Measurements from ENCODE around the gene SPANXC.
A peak's percentile ranks its signal among the peaks of the same experiment; 100 is the strongest.
"Not testable (repeated sequence)": the region's sequence is repeated elsewhere in the genome, so short reads cannot be mapped to it uniquely, and the experiment has no call there.

SPANXC gene, protein sequence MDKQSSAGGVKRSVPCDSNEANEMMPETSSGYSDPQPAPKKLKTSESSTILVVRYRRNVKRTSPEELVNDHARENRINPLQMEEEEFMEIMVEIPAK

DNA sequence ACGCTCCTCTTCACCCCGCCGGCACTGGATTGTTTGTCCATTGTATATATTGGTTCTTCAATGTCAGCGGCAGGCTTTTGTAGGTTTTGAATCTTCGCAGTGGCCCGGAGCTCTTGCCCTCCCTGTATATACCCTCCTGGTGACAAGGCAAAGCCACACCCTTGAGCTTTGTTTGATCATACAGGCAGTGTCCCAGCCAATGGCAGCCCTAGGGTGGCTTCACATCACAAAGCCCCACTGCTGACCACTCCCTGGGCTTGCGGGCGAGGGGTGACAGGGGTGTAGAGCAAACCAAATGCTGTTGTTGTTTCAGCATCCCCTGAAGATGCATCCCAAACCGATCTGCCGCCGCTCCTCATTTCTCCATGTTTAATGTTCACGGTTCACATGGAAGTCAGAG, at the start of gene SPANXC:
Gene SPANXC (minus strand): TSS at position 101 of the 400 bp plus-strand sequence. CDS start 60 bp downstream, at position 41.
- DNase-seq (ENCODE audit: low read depth in 1 of 2, low spot score in 1 of 2), result not testable (repeated sequence)

DNA sequence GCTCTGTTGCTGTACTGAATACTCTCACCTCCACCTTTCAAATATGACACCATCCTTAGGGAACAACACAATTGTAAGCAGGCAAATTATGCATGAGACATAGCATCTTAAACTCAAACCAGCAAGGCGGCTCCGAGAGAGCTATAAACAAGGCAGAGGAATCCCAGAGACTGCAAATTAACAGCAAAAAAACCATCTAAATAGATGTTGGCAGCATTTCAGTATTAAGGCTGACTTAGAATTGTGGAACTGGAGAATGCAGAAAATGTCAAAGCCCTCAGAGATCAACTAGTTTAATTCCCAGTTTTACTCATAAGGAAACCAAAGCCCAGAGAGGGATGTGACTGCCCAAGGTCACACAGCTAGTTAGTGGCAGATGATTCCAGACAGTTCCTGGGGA, 37.2 kb upstream of the SPANXC start:
- TF ChIP-seq JUND (IDR thresholded peaks at IDR 0.05; ENCODE audit: low read depth), result no peak
- in situ Hi-C loops (cut with HindIII; ENCODE audit: low pct_unique_long_range_greater_than_20kb, low sequenced_read_pairs), result no loop called here
- DNase-seq (ENCODE audit: low read depth in 1 of 2, low spot score in 1 of 2), result no peak

More for the DNA sequence above, at the start of gene SPANXC:
- in situ Hi-C loops (cut with HindIII; ENCODE audit: low pct_unique_long_range_greater_than_20kb, low sequenced_read_pairs), result not testable (repeated sequence)

DNA sequence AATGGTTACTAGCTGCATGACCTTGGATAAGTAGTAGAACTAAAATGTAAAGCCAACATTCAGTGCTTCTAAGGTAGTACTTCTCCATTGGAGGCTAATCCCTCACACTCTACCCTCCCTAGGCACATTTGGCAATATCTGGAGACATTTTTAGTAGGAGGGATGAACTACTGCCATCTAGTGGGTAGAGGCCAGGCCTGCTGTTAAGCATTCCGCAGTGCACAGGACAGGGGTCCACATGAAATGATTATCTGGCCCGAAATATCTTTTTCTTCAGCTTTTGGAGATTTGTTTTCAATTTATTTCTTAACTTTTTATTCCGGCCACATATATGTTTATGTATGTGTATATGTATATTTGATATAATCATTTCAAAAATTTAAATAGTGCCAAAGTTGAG, 36.0 kb upstream of the SPANXC start:
- TF ChIP-seq JUND (IDR thresholded peaks at IDR 0.05; ENCODE audit: low read depth), result no peak
- in situ Hi-C loops (cut with HindIII; ENCODE audit: low pct_unique_long_range_greater_than_20kb, low sequenced_read_pairs), result no loop called here
- peak; percentile 0 to 44 for DNase-seq (ENCODE audit: low read depth in 1 of 2, low spot score in 1 of 2)

DNA sequence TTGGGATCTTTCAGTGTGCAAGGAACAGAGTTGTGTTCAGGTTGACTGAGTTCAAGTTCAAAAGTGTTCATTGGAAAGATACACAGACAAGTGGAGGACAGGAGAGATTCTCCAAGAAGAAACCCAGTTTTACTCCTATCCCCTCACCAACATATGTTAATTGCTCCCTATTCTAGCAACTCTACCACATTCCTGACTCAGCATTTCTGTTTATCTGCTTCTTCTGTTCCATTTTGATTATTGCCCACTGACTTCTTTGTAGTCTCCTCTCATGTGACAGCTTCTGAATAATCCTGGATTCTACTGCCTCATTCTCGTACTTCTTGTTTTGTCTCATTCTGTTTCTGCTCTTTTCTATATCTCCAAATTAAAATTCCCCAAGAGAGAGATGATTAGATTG, 15.8 kb upstream of the SPANXC start:
- no peak for DNase-seq (ENCODE audit: low read depth in 1 of 2, low spot score in 1 of 2)
- in situ Hi-C loops (cut with HindIII; ENCODE audit: low pct_unique_long_range_greater_than_20kb, low sequenced_read_pairs), result no loop called here
- no peak for TF ChIP-seq JUND (IDR thresholded peaks at IDR 0.05; ENCODE audit: low read depth)

DNA sequence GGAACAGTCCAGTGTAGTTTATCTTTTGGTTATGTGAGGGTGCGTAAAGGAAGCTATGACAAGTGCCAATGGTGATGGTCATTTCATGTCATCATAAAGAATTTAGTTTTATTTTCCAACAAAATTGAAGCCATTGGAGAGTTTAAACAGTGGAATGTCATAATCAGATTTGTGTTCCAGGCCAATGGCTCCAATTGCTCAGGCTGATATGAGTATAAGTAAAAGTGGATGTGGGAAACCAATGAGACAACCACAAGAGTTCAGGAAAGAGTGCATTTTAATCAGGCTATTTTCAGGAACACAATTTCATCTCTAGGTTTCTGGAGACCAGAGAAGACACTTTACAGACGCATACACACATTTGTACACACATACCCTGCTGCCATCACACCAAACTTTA, 20.7 kb downstream of the SPANXC start:
- no peak for TF ChIP-seq JUND (IDR thresholded peaks at IDR 0.05; ENCODE audit: low read depth)
- no peak for DNase-seq (ENCODE audit: low read depth in 1 of 2, low spot score in 1 of 2)
- in situ Hi-C loops (cut with HindIII; ENCODE audit: low pct_unique_long_range_greater_than_20kb, low sequenced_read_pairs), result no loop called here

DNA sequence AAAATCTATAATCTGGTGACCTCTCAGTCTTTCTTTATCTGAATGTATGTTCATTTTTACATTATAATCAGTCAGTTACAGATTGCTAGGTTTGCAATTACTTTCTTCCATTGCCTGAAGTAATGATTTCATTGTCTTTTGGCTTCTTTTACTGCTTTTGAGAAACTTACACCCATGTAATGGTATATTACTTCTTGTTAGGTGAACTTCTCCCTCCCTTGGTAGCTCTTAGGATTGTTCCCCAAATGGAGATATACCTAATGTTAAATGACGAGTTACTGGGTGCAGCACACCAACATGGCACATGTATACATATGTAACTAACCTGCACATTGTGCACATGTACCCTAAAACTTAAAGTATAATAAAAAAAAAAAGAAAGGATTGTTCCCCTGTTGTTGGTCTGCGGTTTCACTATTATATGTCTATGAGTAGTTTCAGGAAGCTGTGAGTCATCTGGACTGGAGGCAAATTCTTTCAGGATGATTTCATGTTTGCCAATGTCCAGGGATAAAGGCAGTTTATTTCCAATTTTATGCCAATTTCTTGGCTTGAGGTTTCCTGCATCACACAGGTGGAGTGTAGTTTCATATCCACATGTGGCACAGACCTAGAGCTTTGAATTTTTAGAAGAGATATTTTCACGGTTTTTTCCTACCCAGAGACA, 21.8 kb downstream of the SPANXC start:
- TF ChIP-seq JUND (IDR thresholded peaks at IDR 0.05; ENCODE audit: low read depth), result peak; percentile 66; the same call in 1 of the 2 replicates
- DNase-seq (ENCODE audit: low read depth in 1 of 2, low spot score in 1 of 2), result peak; percentile 3 to 50
- in situ Hi-C loops (cut with HindIII; ENCODE audit: low pct_unique_long_range_greater_than_20kb, low sequenced_read_pairs), result no loop called here

DNA sequence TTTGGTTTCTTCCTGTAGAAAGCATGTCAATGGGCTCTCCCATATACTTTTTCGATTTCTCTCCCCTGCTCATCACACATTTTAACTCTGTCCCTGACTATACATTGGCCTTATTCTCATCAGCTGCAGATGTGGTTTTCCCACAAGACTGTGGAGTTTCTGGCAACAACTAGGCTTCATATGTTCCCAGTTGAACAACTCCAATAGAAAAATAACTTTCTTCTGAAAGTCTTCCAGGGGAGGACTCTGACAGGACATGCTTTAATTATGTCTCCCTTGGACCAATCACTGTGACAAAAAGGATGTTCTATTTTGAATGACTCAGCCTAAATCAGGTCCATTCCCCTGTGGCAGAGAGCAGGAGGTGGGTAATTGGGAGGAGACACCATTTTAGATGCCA, 28.1 kb downstream of the SPANXC start:
- TF ChIP-seq JUND (IDR thresholded peaks at IDR 0.05; ENCODE audit: low read depth), result no peak
- DNase-seq (ENCODE audit: low read depth in 1 of 2, low spot score in 1 of 2), result no peak
- in situ Hi-C loops (cut with HindIII; ENCODE audit: low pct_unique_long_range_greater_than_20kb, low sequenced_read_pairs), result no loop called here

DNA sequence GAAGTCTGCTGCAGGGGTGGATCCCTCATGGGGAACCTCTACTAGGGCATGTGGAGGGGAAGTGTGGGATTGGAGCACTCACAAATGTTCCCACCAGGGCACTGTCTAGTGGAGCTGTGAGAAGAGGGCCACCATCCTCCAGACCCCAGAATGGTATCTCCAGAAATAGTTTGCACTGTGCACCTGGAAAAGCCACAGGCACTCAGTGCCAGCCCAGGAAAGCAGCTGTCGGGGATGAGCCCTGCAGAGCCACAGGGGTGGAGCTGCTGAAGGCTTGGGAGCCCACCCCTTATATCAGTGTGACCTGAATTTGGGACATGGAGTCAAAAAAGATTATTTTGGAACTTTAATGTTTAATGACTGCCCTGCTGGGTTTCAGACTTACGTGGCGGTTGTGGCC, 40.4 kb downstream of the SPANXC start:
- in situ Hi-C loops (cut with HindIII; ENCODE audit: low pct_unique_long_range_greater_than_20kb, low sequenced_read_pairs), result no loop called here
- no peak for TF ChIP-seq JUND (IDR thresholded peaks at IDR 0.05; ENCODE audit: low read depth)

More for the DNA sequence above, 40.4 kb downstream of the SPANXC start:
- DNase-seq (ENCODE audit: low read depth in 1 of 2, low spot score in 1 of 2), result no peak
